ENCODE data around the gene FNDC11. TPM values are rescaled to one million over a fixed set of nuclear protein-coding genes. Genes with fewer than 3 reads are reported as not detected.

The FNDC11 gene
- total RNA-seq, 1 experiment from 2014 or later = 2.5 TPM

GRCh38 chr20:63589261-63590217 lies 35.6 kb downstream of the FNDC11 start:
- Histone ChIP-seq H3K27me3 (ENCODE audit: insufficient read depth, low read length) (no peaks in the 10 kb centered on the region), H4K5ac (ENCODE audit: insufficient read length, low read depth, low read length) (no peak overlapping the region), H3K4ac (ENCODE audit: low read depth, low read length) (no peak overlapping the region), H3K9ac (ENCODE audit: extremely low read depth, insufficient read length, low read length) (no peak overlapping the region), H3K18ac (ENCODE audit: insufficient read length, low read depth, low read length) (no peak overlapping the region), H4K20me1 (ENCODE audit: control insufficient read depth, insufficient read depth, insufficient read length) (no peaks in the 10 kb centered on the region), H3K79me2 (ENCODE audit: insufficient read depth, low read length) (no peaks in the 10 kb centered on the region), H4K8ac (replicated peaks; ENCODE audit: insufficient read length, low read depth, low read length) (no peak overlapping the region), H2AK5ac (ENCODE audit: insufficient read length, low read length) (no peak overlapping the region), H3K4me1 (ENCODE audit: insufficient read depth, low read length) (no peaks in the 10 kb centered on the region), H3K9me3 (ENCODE audit: control insufficient read depth, low read depth, low read length) (no peaks in the 10 kb centered on the region), H2BK15ac (ENCODE audit: low read depth, low read length) (no peak overlapping the region; the same call in 1 of the 2 replicates), H2AFZ (ENCODE audit: low read length) (no peak overlapping the region), H2BK20ac (ENCODE audit: low read depth, low read length, poor library complexity, severe bottlenecking) (no peak overlapping the region), H3K56ac (ENCODE audit: insufficient read length, low read depth, low read length) (no peak overlapping the region), H4K91ac (ENCODE audit: insufficient read length, low read depth, low read length) (no peak overlapping the region), H3K14ac (ENCODE audit: insufficient read depth, low read length) (no peak overlapping the region; the same call in 1 of the 2 replicates), H2BK5ac (ENCODE audit: insufficient read length, low read length) (no peak overlapping the region), H3K4me2 (ENCODE audit: insufficient read depth, insufficient read length, low read length) (no peak overlapping the region), H3T11ph (ENCODE audit: low read length) (no peak overlapping the region), H3K79me1 (ENCODE audit: insufficient read depth, low read depth, low read length, poor library complexity, severe bottlenecking) (no peaks in the 10 kb centered on the region), H3K27ac (ENCODE audit: insufficient read length, low read depth, low read length) (no peak overlapping the region), H3K23ac (ENCODE audit: insufficient read length, low read depth, low read length) (no peak overlapping the region), H2BK120ac (ENCODE audit: low read depth, low read length, poor library complexity, severe bottlenecking) (no peak overlapping the region), H3K23me2 (ENCODE audit: insufficient read length, low read depth, low read length, poor library complexity, severe bottlenecking) (no peaks in the 10 kb centered on the region), H2BK12ac (ENCODE audit: insufficient read length, low read depth, low read length) (no peak overlapping the region)
- Mint-ChIP-seq H3K27ac (no peak overlapping the region), H3K4me3 (no peak overlapping the region), H3K4me1 (peaks cover 3 to 7% of the 10 kb centered on the region in 2 experiments; a peak in 2 of 4 replicates), H3K9me3 (no peaks in the 10 kb centered on the region), H3K27me3 (ENCODE audit: low read depth) (peaks cover 2% of the 10 kb centered on the region; the same call in 1 of the 2 replicates), H3K36me3 (ENCODE audit: insufficient read depth in 1 of 3, low read depth in 3 of 3) (peaks cover 0 to 33% (median 27%) of the 10 kb centered on the region in 3 experiments)
- no CpG with 5 or more reads among the region's 38 CpGs for WGBS (ENCODE audit: extremely low coverage, insufficient read length, low lambda C conversion rate)
- no peak for TF ChIP-seq CTCF (conservative IDR thresholded peaks at IDR 0.05)
- DNase-seq = no peak
